SK-N-SH (cell line): ENCODE data around the gene TRIM65. TPM values are rescaled to one million over a fixed set of nuclear protein-coding genes. Genes with fewer than 3 reads are reported as not detected.

Experiments used
- CTCF ChIA-PET: fragments of 300-600, 350-600 bp; formaldehyde crosslinking; extraction: SDS; loops from one replicate; lab custom pipeline; 2021; lab: Yijun Ruan, JAX
- POLR2A ChIA-PET: fragments of 350-600 bp; sonication (Branson Sonifier 250); formaldehyde crosslinking; extraction: SDS; loops from one replicate; lab custom pipeline; 2020; ENCODE audit warnings: antibody characterized with exemption, inconsistent platforms; lab: Yijun Ruan, JAX
- DNase-seq: peaks from one replicate; pipeline ENCODE4 v3.0.0; 2012
- H2AFZ ChIP-seq: fragments of 200-600 bp; sonication (generic); 2 replicates; pipeline ENCODE4 v1.8.1; 2016; ENCODE audit warnings: antibody characterized with exemption, mild to moderate bottlenecking, low read depth
- H3F3A ChIP-seq: fragments of 200-600 bp; sonication (generic); replicated peaks from 2 replicates; pipeline ENCODE3; 2016; ENCODE audit warnings: antibody characterized with exemption, mild to moderate bottlenecking; ENCODE audit not compliant: insufficient read depth
- H3K27ac ChIP-seq, 2 experiments: fragments of 200-500 bp in 1 of 2; fragments of 200-600 bp in 1 of 2; sonication (Bioruptor generic) in 1 of 2; sonication (generic), shearing (Covaris generic) in 1 of 2; 2 replicates each; pipeline versions ENCODE4 v1.5.1 to v1.6.1; 2014 to 2016; ENCODE audit warnings: low read depth in 2 of 2, inconsistent platforms in 1 of 2, low read length in 1 of 2, mild to moderate bottlenecking in 1 of 2, mixed read lengths in 1 of 2
- H3K27me3 ChIP-seq: fragments of 200-600 bp; sonication (generic), shearing (Covaris generic); 2 replicates; pipeline ENCODE4 v1.6.1; 2016; ENCODE audit warnings: mixed run types; ENCODE audit not compliant: insufficient read depth
- H3K36me3 ChIP-seq, 2 experiments: fragments of 200-500 bp in 1 of 2; fragments of 200-600 bp in 1 of 2; sonication (Bioruptor generic) in 1 of 2; sonication (generic) in 1 of 2; replicated peaks in 1 of 2; 2 replicates each; pipeline versions ENCODE3 to v1.5.1; 2014 to 2016; ENCODE audit warnings: low read length in 1 of 2, mild to moderate bottlenecking in 1 of 2; ENCODE audit not compliant: insufficient read depth in 2 of 2, control insufficient read depth in 1 of 2
- H3K4me1 ChIP-seq, 2 experiments: fragments of 200-500 bp in 1 of 2; fragments of 200-600 bp in 1 of 2; sonication (Bioruptor generic) in 1 of 2; sonication (generic), shearing (Covaris generic) in 1 of 2; 2 replicates each; pipeline versions ENCODE4 v1.5.1 to v1.6.1; 2014 to 2016; ENCODE audit warnings: low read depth in 1 of 2, low read length in 1 of 2, mixed run types in 1 of 2; ENCODE audit not compliant: insufficient read depth in 2 of 2, control insufficient read depth in 1 of 2
- H3K4me2 ChIP-seq: fragments of 200-600 bp; sonication (generic), shearing (Covaris generic); 2 replicates; pipeline ENCODE4 v1.6.1; 2017; ENCODE audit warnings: mixed run types
- H3K4me3 ChIP-seq, 2 experiments: fragments of 200-500 bp in 1 of 2; fragments of 200-600 bp in 1 of 2; sonication (Bioruptor generic) in 1 of 2; sonication (generic), shearing (Covaris generic) in 1 of 2; 2 replicates each; pipeline versions ENCODE4 v1.5.1 to v1.8.1; 2014 to 2016; ENCODE audit warnings: low read depth in 2 of 2, inconsistent platforms in 1 of 2, low read length in 1 of 2, mild to moderate bottlenecking in 1 of 2, mixed read lengths in 1 of 2, moderate library complexity in 1 of 2
- H3K79me2 ChIP-seq: fragments of 200-600 bp; sonication (generic); 2 replicates; pipeline ENCODE4 v1.8.1; 2017; ENCODE audit warnings: mild to moderate bottlenecking; ENCODE audit not compliant: insufficient read depth
- H3K9ac ChIP-seq: fragments of 200-600 bp; sonication (generic); 2 replicates; pipeline ENCODE4 v1.6.1; 2017; ENCODE audit warnings: mixed run types
- H3K9me2 ChIP-seq: fragments of 200-600 bp; sonication (generic); 2 replicates; pipeline ENCODE4 v1.6.1; 2017; ENCODE audit warnings: mixed run types
- H3K9me3 ChIP-seq: fragments of 200-600 bp; sonication (generic); 2 replicates; pipeline ENCODE4 v1.6.1; 2017; ENCODE audit warnings: mixed run types, mild to moderate bottlenecking, moderate library complexity
- H4K20me1 ChIP-seq: fragments of 200-600 bp; sonication (generic); 2 replicates; pipeline ENCODE4 v1.6.1; 2017; ENCODE audit warnings: mild to moderate bottlenecking, mixed run types; ENCODE audit not compliant: insufficient read depth
- FOXJ3 ChIP-seq: sonication (generic); formaldehyde crosslinking; IDR thresholded peaks from 2 replicates; pipeline ENCODE4 v1.5.1; 2020; ENCODE audit warnings: mild to moderate bottlenecking, missing genetic modification reagents
- FOXM1 ChIP-seq: IDR thresholded peaks from 2 replicates; pipeline ENCODE4 v1.4.0; 2012; ENCODE audit warnings: low read depth, mild to moderate bottlenecking
- NRF1 ChIP-seq: IDR thresholded peaks from 2 replicates; pipeline ENCODE4 v1.6.1; 2012; ENCODE audit warnings: low read depth, mild to moderate bottlenecking, low read length
- WGBS: methylation state at CpG from one replicate; pipeline ENCODE4 v1.1.6; 2017; ENCODE audit warnings: low lambda C conversion rate; 5-methylcytosine and 5-hydroxymethylcytosine counted together
- polyA plus RNA-seq, 3 experiments: library from polyadenylated mRNA; depleted of rRNA; stranded (reverse); fragments of >200 nt; gene quantifications; 2 replicates each; pipeline ENCODE4 v1.2.3, GENCODE V29; 2012
- TF ChIP-seq, protein P1 (sequence below): fragments of 150-350 bp; IDR thresholded peaks from 2 replicates; pipeline ENCODE4 v1.6.1; 2016; ENCODE audit warnings: mild to moderate bottlenecking, low read depth, low read length

TRIM65 gene
- polyA plus RNA-seq, 1 of the 3 experiments (the other 2 are of a cell fraction) = 13.1 TPM

DNA sequence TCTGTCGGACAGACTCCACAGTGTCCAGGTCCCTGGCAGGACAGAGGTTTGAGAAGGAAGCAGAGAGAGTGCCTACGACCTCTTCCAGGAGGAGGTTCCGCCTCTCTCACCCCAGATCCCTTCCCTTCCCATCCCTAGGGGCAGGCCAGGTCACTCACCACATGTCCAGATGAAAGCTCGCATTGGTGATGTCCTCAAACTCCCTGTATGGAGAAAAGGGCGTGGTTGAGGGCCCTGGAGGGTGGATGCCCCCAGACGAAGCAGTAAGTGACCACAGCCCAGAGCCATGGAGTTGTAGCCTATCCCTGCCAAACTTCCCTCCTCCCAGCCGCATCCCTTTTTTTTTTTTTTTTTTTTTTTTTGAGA, 56.0 kb downstream of the TRIM65 start (continued):
- TF ChIP-seq, protein P1, sequence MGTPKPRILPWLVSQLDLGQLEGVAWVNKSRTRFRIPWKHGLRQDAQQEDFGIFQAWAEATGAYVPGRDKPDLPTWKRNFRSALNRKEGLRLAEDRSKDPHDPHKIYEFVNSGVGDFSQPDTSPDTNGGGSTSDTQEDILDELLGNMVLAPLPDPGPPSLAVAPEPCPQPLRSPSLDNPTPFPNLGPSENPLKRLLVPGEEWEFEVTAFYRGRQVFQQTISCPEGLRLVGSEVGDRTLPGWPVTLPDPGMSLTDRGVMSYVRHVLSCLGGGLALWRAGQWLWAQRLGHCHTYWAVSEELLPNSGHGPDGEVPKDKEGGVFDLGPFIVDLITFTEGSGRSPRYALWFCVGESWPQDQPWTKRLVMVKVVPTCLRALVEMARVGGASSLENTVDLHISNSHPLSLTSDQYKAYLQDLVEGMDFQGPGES = no peak
- TF ChIP-seq, all 33 proteins: peak for 0

DNA sequence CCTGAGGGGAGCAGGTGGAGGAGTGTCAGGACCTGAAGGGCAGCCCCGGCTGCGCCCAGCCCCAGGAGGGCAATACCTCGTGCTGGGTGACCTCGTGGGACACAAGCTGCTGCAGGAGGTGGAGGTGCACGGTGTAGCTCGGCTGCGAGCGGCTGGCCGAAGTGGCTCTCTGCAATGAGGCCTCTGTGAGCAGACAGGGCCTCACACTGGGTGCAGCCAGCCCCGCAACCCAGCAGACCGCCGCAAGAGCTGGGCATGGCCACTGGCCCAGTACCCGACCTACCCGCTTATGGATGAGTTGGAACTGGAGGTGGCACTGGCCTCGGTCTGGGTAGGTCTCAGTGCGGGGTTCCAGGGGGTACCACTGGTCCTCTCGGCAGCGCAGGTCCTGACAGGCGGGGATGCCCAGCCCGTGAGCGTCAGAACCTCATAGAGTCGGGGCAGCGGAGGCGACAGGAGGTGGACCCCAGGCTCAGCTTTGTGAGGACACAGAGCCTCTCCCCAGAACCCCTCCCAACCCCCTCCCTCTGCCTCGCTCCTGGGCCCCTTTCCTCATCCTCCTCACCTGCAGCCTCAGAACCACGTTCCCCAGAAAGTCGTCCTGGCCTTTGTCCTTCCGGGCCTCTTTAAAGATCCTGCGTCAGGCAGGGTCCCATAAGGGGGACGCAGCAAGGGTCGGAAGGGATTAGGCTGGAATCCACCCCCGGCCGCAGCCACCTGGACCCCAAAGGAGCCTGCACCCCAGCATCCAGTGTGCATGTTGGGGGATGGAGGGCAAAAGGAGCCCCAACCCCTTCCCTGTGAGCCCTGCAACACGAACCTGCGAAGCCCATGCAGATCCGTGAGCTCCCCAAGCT, 56.6 kb downstream of the TRIM65 start:
- TF ChIP-seq FOXJ3 = no peak
- TF ChIP-seq FOXM1 = no peak
- TF ChIP-seq NRF1 = no peak
- TF ChIP-seq, all 33 proteins: peak for 0
- Histone ChIP-seq H4K20me1 (no peaks in the 10 kb centered on the region), H3K9me3 (no peaks in the 10 kb centered on the region), H3K4me3 (no peak overlapping the region), H3K9ac (no peak overlapping the region), H2AFZ (no peak overlapping the region), H3K36me3 (no peaks in the 10 kb centered on the region), H3K27ac (no peak overlapping the region), H3K27me3 (no peaks in the 10 kb centered on the region), H3K79me2 (no peaks in the 10 kb centered on the region), H3K4me1 (peaks cover 4 to 26% of the 10 kb centered on the region in 2 experiments; a peak in 2 of 4 replicates), H3F3A (no peaks in the 10 kb centered on the region), H3K4me2 (no peak overlapping the region), H3K9me2 (no peaks in the 10 kb centered on the region)
- no peak for DNase-seq
- CTCF ChIA-PET = interaction anchor here (0.7 to 16.5 kb wide), 4 partner anchors 3 to 57 kb away, joined by 3 to 326 read pairs (median 164); partner anchors contain the start of gene UNC13D
- WGBS = 90% methylated on average over 29 of the region's 36 CpGs
- POLR2A ChIA-PET = no interaction called here

Other genes starting within 250 kb of the TRIM65 start
- gene RECQL5, start 229.8 kb downstream of the TRIM65 start, polyA plus RNA-seq (2012; rRNA removed) = 22.5 and 25.3 TPM in 2 replicates
- 145 and 158 TPM in 2 replicates for gene SAP30BP, start 229.6 kb downstream of the TRIM65 start, polyA plus RNA-seq (2012; rRNA removed)
- 3.6 and 7.0 TPM in 2 replicates for gene ITGB4, start 175.5 kb downstream of the TRIM65 start, polyA plus RNA-seq (2012; rRNA removed)
- 36.5 and 39.2 TPM in 2 replicates for gene GALK1, start 131.8 kb downstream of the TRIM65 start, polyA plus RNA-seq (2012; rRNA removed)
- gene UNK, start 112.1 kb downstream of the TRIM65 start, polyA plus RNA-seq (2012; rRNA removed) = 19.9 and 24.8 TPM in 2 replicates
- gene UNC13D, start 52.5 kb downstream of the TRIM65 start, polyA plus RNA-seq (2012; rRNA removed) = 0.99 and 1.3 TPM in 2 replicates
- gene WBP2, start 41.6 kb downstream of the TRIM65 start, polyA plus RNA-seq (2012; rRNA removed) = 49.7 and 55.8 TPM in 2 replicates
- 3.1 and 5.1 TPM in 2 replicates for gene TRIM47, start 18.4 kb downstream of the TRIM65 start, polyA plus RNA-seq (2012; rRNA removed)
- 62.5 and 93.9 TPM in 2 replicates for gene MRPL38, start 7.9 kb upstream of the TRIM65 start, polyA plus RNA-seq (2012; rRNA removed)
- 19.0 and 19.7 TPM in 2 replicates for gene FBF1, start 44.1 kb upstream of the TRIM65 start, polyA plus RNA-seq (2012; rRNA removed)
- 21.5 and 29.7 TPM in 2 replicates for gene ACOX1, start 82.2 kb upstream of the TRIM65 start, polyA plus RNA-seq (2012; rRNA removed)
- 33.6 and 38.1 TPM in 2 replicates for gene TEN1, start 82.3 kb upstream of the TRIM65 start, polyA plus RNA-seq (2012; rRNA removed)
- 14.6 and 22.1 TPM in 2 replicates for gene CDK3, start 103.9 kb upstream of the TRIM65 start, polyA plus RNA-seq (2012; rRNA removed)
- gene EVPL, start 130.4 kb upstream of the TRIM65 start, polyA plus RNA-seq (2012; rRNA removed) = 0.15 and 0.23 TPM in 2 replicates
- gene SRP68, start 175.6 kb upstream of the TRIM65 start, polyA plus RNA-seq (2012; rRNA removed) = 76.8 and 81.4 TPM in 2 replicates
- gene GALR2, start 177.8 kb upstream of the TRIM65 start, polyA plus RNA-seq (2012; rRNA removed) = 0.05 and 0.08 TPM in 2 replicates
- 0.03 TPM in 1 of 2 replicates, not detected in the other for gene ZACN, start 182.2 kb upstream of the TRIM65 start, polyA plus RNA-seq (2012; rRNA removed)
- gene EXOC7, start 206.8 kb upstream of the TRIM65 start, polyA plus RNA-seq (2012; rRNA removed) = 129 and 167 TPM in 2 replicates
- gene FOXJ1, start 244.3 kb upstream of the TRIM65 start, polyA plus RNA-seq (2012; rRNA removed) = not detected in 2 replicates